Measurements from ENCODE around the gene ZBTB24. TPM values are rescaled to one million over a fixed set of nuclear protein-coding genes. Genes with fewer than 3 reads are reported as not detected.
"Not testable (repeated sequence)": the region's sequence is repeated elsewhere in the genome, so short reads cannot be mapped to it uniquely, and the experiment has no call there.

The ZBTB24 gene
- total RNA-seq (2014; rRNA removed; shearing (Covaris generic)) = 17.8 and 18.1 TPM in 2 replicates

DNA sequence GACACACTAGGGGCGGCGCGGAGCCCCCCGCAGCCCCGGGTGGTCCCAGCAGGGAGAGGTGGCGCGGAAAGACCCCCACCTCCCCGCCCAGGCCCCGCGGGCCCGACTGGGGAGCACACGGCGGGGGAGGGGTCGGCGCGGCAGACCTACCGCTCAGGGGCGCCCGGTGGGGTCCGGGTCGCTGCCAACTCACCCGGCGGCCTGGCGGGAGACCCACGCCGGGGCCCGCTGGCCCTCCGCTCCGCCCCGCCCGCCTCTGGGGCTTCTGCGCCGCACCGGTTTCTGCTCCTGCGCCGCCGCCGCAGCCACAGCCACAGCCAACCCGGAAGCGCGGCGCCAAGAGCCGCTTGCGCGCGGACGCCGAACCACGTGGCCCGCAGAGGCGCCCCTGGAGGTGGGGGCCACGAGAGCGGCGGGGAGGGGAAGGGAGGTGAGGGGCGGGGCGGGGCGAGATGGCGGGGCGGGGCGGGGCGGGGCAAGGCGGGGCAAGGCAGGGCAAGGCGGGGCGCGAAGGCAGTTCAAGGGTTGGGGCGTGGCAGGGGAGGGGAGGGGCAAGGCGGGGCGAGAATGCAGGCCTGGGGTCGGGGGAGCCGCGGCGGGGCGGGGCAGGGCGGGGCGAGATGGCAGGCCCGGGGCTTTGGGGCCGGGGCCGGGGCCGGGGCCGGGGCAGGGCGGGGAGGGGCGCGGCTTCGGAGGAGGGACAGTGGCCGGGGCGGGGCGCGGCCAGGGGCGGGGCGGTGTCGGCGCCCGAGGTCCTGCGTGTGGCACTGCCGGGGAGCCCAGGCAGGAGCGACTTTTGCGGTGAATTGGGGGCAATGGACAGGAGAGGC, at the start of gene ZBTB24:
Gene ZBTB24 (minus strand): TSS at position 315 of the 830 bp plus-strand sequence. CDS start 1,193 bp downstream, outside the sequence.
- Histone ChIP-seq H3K36me3 (replicated peaks; ENCODE audit: control insufficient read depth, insufficient read depth, low read length) (peaks cover 5% of the 10 kb centered on the region), H3K27me3 (ENCODE audit: control insufficient read depth, insufficient read depth, low read length) (no peaks in the 10 kb centered on the region), H3K4me3 (ENCODE audit: insufficient read depth, low read depth, low read length) (peak within 1 kb of the TSS; percentile 75)
- peak; percentile 100 for DNase-seq

DNA sequence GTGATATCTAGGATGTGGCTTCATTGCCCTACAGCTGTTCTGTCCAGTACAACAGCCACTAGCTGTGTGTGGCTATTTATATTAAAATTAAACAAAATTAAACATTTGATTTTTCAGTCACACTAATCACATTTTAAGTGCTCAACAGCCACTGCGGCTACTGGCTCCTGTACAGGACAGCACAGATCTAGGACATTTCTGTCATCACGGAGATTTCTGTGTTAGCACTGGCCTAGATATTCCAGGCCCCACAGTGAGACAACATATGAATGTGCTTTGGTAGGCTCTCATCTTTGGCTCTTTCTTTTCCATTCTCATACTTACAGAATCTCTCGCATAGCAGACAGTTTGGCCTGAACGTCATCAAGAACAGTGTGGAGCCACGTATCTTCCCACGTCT, 48.4 kb upstream of the ZBTB24 start:
- no peaks in the 10 kb centered on the region for H3K36me3 ChIP-seq (replicated peaks; ENCODE audit: control insufficient read depth, insufficient read depth, low read length)
- DNase-seq = no peak
- no peak overlapping the region for H3K4me3 ChIP-seq (ENCODE audit: insufficient read depth, low read depth, low read length)
- no peaks in the 10 kb centered on the region for H3K27me3 ChIP-seq (ENCODE audit: control insufficient read depth, insufficient read depth, low read length)

DNA sequence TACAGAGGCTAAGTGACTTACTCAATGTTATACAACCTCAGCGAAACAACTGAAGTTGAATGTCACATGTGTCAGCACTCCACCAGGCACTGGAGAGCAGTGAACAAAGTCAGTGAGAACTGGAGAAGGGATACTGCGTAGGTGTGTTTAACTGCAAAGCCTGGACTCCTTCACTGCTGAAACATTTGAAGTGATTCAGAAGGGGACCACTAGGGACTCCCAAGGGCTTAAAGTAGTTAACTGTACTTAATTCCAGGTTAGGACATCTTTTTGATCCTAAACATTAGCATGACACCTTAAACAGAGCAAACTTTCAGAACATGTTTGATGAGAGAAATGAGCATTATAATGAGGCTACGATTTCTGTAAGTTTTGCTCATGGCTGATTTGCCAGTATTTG, 45.0 kb upstream of the ZBTB24 start:
- no peaks in the 10 kb centered on the region for H3K36me3 ChIP-seq (replicated peaks; ENCODE audit: control insufficient read depth, insufficient read depth, low read length)
- DNase-seq = no peak

DNA sequence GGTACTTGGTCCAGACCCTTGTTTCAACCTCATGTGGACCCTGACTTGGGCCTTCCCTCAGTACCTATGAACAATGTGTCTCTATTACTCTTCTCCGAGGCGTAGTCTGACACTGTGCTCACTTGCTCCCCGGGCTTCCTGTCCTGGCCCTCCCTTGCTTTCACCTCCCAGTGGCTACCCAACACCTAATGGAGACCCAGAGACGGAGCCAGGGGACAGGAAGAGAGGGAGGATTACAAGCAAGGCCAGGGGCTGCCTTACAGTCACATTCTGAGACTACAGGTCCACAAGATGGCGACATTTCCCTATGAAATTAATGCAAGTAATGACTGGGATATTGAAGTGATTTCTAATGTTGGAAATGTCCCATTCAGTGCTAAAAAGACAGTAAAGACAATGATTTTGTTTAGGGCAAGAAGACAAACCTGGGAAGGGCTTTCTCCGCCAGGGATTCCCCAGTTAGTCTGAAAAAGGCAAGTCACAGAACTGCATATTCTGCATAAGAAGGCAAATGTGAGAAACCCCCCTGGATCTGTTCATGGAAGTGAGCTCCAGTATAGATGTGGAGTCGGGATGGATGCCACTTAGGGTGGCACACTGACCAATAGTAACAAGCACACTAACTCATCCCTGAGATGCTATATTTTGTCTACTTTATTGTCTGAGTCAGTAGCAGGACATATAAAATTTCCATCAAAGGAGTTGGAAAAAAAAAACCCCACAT, 44.0 kb upstream of the ZBTB24 start:
- no peak overlapping the region for H3K4me3 ChIP-seq (ENCODE audit: insufficient read depth, low read depth, low read length)

More for the DNA sequence above, 45.0 kb upstream of the ZBTB24 start:
- Histone ChIP-seq H3K27me3 (ENCODE audit: control insufficient read depth, insufficient read depth, low read length) (no peaks in the 10 kb centered on the region), H3K4me3 (ENCODE audit: insufficient read depth, low read depth, low read length) (no peak overlapping the region)

DNA sequence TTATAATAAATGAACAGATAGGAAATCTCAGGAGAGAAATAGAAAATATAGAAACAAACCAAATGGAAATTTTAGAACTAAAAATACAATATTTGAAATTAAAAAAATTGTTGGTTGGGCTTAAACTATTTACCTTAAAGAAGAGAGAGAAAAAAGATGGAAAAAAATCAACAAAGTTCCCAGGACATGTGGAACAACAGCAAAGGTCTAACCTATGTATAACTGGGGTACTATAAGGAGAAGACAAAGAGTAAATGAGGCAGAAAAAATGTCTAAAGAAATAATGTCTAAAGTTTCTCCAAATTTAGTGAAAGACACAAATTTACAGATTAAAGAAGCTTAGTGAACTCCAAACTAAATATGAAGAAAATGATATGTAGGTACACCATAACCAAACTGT, 41.1 kb upstream of the ZBTB24 start:
- H3K27me3 ChIP-seq (ENCODE audit: control insufficient read depth, insufficient read depth, low read length) = no peaks in the 10 kb centered on the region
- no peak for DNase-seq
- H3K4me3 ChIP-seq (ENCODE audit: insufficient read depth, low read depth, low read length) = no peak overlapping the region
- no peaks in the 10 kb centered on the region for H3K36me3 ChIP-seq (replicated peaks; ENCODE audit: control insufficient read depth, insufficient read depth, low read length)

More for the DNA sequence above, 44.0 kb upstream of the ZBTB24 start:
- H3K36me3 ChIP-seq (replicated peaks; ENCODE audit: control insufficient read depth, insufficient read depth, low read length) = no peaks in the 10 kb centered on the region
- peak; percentile 44 for DNase-seq
- H3K27me3 ChIP-seq (ENCODE audit: control insufficient read depth, insufficient read depth, low read length) = no peaks in the 10 kb centered on the region

DNA sequence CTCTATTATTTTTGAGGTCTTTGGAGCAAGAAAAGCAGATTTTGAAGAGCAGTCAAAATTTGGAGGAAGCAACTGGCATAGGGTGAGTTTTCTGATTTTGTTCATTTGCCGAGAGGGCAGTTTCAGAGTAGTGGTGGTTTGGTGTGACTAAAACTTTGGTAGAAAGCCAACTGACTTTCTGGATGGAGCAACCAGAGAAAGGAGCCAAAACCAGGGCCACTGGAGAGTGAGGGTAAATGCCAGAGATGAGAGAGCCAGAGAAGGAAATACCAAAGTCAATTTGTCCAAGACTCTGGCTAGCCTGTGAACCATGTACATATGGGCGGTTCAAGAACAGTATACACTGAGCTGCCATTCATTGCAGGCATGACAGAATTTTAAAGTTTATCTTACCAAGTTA, 40.5 kb upstream of the ZBTB24 start:
- Histone ChIP-seq H3K36me3 (replicated peaks; ENCODE audit: control insufficient read depth, insufficient read depth, low read length) (no peaks in the 10 kb centered on the region), H3K4me3 (ENCODE audit: insufficient read depth, low read depth, low read length) (no peak overlapping the region), H3K27me3 (ENCODE audit: control insufficient read depth, insufficient read depth, low read length) (no peaks in the 10 kb centered on the region)
- DNase-seq = no peak

DNA sequence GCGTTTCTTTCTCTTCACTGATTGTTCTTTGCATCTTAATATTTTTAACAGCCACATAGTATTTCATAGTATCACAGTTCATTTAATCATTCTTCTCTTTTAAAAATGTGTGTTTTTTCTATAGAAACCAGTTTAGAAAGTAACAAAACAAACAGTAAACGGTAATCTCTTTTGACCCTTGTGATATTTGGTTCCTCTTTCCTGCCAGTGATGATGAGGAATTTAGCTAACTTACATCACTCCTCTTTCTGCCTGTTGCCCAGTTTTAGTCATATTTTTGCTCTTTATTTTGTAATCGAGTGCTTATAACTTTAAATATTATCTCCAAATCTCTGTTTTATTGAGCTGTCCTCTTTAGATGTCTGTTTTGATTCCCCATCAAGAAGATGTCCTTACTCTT, 38.1 kb upstream of the ZBTB24 start:
- Histone ChIP-seq H3K36me3 (replicated peaks; ENCODE audit: control insufficient read depth, insufficient read depth, low read length) (no peaks in the 10 kb centered on the region), H3K27me3 (ENCODE audit: control insufficient read depth, insufficient read depth, low read length) (no peaks in the 10 kb centered on the region), H3K4me3 (ENCODE audit: insufficient read depth, low read depth, low read length) (no peak overlapping the region)
- no peak for DNase-seq

DNA sequence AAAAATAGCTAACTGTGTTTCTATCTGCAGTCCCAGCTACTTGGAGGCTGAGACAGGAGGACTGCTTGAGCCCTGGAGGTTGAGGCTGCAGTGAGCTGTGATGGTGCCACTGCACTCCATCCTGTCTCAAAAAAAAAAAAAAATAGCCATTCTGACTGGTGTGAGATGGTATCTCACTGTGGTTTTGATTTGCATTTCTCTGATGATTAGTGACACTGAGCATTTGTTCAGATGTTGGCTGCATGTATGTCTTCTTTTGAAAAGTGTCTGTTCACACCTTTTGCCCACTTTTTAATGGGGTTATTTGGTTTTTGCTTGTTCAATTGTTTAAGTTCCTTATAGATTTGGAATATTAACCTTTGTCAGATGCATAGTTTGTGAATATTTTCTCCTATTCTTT, 36.6 kb upstream of the ZBTB24 start:
- not testable (repeated sequence) for DNase-seq; H3K4me3 ChIP-seq (ENCODE audit: insufficient read depth, low read depth, low read length); H3K36me3 ChIP-seq (replicated peaks; ENCODE audit: control insufficient read depth, insufficient read depth, low read length); H3K27me3 ChIP-seq (ENCODE audit: control insufficient read depth, insufficient read depth, low read length)

DNA sequence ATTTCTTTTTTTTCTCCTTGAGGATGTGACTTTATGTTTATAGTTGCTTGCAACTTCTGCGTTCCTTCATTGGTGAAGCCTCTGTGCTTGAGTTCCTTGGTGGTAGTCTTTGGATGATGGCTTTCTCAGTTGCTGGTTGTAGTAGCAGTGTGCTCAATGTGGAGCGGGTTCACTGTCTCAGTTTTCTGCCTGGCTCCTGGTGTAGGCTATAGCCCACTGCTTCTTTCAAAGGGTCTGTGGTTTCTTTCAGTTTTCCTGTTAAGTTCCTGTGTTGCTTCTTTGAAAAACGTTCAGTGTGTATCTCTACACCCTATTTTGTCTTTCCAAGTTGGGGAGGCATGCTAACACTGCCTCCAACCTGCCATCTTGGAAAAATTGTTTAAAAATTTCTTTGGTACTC, 33.9 kb upstream of the ZBTB24 start:
- no peak for DNase-seq

DNA sequence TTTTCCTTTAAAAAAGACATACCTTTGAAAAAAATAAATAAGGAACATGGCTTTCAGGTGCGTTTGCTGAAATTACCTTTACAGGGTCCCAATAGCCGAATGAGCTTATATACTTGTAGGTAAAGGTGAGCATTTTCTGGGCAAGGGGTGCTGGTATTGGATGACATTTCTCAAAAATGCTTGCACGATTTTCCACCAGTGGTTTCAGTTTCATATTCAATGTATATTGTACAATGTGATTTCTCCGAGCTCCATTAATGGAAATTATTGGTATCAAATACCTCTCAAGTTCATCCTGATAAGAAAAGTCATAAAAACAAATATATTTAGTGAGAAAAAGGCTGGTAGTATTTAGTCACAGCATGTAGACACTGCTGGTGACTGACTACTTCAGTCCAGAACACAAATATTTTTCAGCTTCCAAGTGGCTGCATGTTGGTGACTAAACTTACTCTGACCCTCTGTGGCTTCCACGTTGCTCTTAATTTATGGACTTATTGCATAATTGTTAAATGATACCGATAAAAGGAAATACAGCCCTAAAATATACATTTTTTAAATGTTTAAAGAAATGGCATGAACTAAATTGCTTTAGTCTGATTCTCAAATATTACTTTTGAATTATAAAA, 32.9 kb upstream of the ZBTB24 start:
- Histone ChIP-seq H3K27me3 (ENCODE audit: control insufficient read depth, insufficient read depth, low read length) (no peaks in the 10 kb centered on the region), H3K36me3 (replicated peaks; ENCODE audit: control insufficient read depth, insufficient read depth, low read length) (no peaks in the 10 kb centered on the region), H3K4me3 (ENCODE audit: insufficient read depth, low read depth, low read length) (no peak overlapping the region)
- no peak for DNase-seq

More for the DNA sequence above, 33.9 kb upstream of the ZBTB24 start:
- H3K4me3 ChIP-seq (ENCODE audit: insufficient read depth, low read depth, low read length) = no peak overlapping the region
- H3K36me3 ChIP-seq (replicated peaks; ENCODE audit: control insufficient read depth, insufficient read depth, low read length) = no peaks in the 10 kb centered on the region
- H3K27me3 ChIP-seq (ENCODE audit: control insufficient read depth, insufficient read depth, low read length) = no peaks in the 10 kb centered on the region

DNA sequence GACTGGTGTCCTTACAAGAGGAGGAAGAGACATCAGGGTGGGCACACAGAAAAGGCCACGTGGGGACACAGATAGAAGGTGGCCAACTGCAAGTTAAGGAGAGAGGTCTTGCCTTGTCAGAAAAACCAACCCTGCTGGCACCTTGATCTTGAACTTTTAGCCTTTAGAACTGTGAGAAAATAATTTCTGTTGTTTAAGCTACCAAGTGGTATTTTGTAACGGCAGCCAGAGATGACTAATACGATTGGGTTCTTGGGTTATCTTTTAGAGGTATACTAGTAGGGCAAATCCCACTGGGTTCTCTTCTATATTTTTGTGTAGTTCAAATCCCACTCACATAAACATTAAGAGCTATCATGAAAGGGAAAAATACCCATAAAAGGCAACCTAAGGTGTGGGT, 31.9 kb upstream of the ZBTB24 start:
- Histone ChIP-seq H3K36me3 (replicated peaks; ENCODE audit: control insufficient read depth, insufficient read depth, low read length) (no peaks in the 10 kb centered on the region), H3K4me3 (ENCODE audit: insufficient read depth, low read depth, low read length) (no peak overlapping the region), H3K27me3 (ENCODE audit: control insufficient read depth, insufficient read depth, low read length) (no peaks in the 10 kb centered on the region)
- no peak for DNase-seq

DNA sequence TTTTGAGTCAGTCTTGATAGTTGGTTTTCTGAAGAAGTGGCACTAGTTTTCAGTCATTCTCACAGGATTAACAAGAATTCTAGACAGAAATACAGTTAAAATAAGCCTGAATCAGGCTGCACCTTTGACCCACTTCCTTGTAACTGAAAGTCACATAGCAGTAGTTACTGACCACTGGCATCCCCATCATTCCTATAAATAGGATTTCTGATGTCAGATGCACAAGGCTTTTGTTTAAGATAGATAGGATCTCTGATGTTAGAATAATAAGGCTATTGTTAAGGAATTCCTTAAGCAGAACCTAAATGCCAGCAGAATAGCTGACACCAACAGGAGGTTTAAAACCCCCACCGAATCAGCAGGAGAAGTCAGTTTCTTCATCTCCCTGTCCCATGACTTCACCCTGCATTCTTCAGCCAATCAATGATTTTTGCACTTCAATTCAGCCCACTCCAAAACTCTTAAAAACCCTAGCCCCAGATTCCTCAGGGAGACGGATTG, 30.6 kb upstream of the ZBTB24 start:
- Histone ChIP-seq H3K27me3 (ENCODE audit: control insufficient read depth, insufficient read depth, low read length) (no peaks in the 10 kb centered on the region), H3K4me3 (ENCODE audit: insufficient read depth, low read depth, low read length) (no peak overlapping the region), H3K36me3 (replicated peaks; ENCODE audit: control insufficient read depth, insufficient read depth, low read length) (no peaks in the 10 kb centered on the region)
- DNase-seq = no peak

DNA sequence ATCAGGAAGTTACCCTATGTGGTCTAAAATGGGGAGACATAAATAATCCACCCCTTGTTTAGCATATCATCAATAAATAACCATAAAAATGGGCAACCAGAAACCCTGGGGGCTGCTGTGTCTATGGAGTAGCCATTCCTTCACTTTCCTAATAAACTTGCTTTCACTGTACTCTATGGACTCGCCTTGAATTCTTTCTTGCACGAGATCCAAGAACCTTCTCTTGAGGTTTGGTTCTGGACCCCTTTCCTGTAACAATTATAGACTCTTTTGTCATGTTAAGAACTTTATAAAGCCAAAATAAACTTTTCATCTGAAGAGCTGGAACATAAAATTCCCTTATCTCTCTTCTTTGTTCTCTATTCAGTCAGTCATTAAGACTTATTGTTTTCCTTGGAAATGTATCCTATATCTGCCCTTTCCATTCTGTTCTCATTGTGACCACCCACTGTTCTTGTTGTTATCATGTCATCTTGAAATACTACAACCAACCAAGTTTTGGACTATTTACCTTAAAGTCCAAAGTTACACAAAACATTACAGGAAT, 29.3 kb upstream of the ZBTB24 start:
- Histone ChIP-seq H3K36me3 (replicated peaks; ENCODE audit: control insufficient read depth, insufficient read depth, low read length) (no peaks in the 10 kb centered on the region), H3K4me3 (ENCODE audit: insufficient read depth, low read depth, low read length) (no peak overlapping the region), H3K27me3 (ENCODE audit: control insufficient read depth, insufficient read depth, low read length) (no peaks in the 10 kb centered on the region)
- DNase-seq = no peak

DNA sequence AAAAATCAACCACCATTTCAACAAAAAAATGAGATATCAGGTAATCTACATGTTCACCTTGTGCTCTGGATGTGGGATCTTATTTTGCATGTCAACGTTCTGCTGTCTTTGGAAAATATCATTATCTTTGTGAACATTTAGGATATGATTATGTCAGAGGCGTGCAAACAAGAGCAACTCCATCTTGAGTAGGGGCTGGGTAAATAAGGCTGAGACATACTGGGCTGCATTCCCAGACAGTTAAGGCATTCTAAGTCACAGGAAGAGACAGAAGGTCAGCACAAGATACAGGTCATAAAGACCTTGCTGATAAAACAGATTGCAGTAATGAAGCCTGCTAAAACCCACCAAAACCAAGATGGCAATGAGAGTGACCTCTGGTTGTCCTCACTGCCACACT, 28.8 kb upstream of the ZBTB24 start:
- no peaks in the 10 kb centered on the region for H3K27me3 ChIP-seq (ENCODE audit: control insufficient read depth, insufficient read depth, low read length)
- H3K4me3 ChIP-seq (ENCODE audit: insufficient read depth, low read depth, low read length) = no peak overlapping the region
- no peaks in the 10 kb centered on the region for H3K36me3 ChIP-seq (replicated peaks; ENCODE audit: control insufficient read depth, insufficient read depth, low read length)
- DNase-seq = no peak

Data from H7 (cell line).